ENCODE results near the gene GPNMB.

The GPNMB gene

GRCh38 chr7:23232966-23233365 lies 13.6 kb upstream of the GPNMB start:
- DNase-seq, result no peak

GRCh38 chr7:23234569-23235296 lies 11.8 kb upstream of the GPNMB start:
- DNase-seq, result no peak

- DNase-seq, result no peak
These were observed 10.8 kb upstream of the GPNMB start for GRCh38 chr7:23235813-23236221.

DNA sequence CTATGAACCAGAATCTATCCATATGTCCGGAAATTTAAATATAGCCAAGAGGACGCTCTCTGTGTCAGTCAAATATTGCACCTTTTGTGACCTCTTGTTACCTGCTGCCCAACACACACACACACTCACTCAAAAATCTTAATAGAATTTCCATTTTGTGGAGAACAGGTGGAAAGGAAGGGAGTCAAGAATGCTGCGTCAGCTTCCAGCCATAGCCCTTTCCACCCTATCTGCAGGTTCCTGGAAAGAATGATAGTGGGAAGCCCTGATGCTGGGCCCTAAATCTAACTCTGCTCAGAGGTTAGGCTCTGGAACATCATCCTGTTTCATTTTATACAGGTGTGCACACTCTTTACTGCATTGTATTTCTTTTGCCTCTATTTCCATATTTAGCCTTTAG lies 9.6 kb upstream of the GPNMB start:
- DNase-seq, result no peak

- DNase-seq, result no peak
These were observed 7.5 kb upstream of the GPNMB start for GRCh38 chr7:23238983-23239652.

- DNase-seq, result no peak
These were observed 6.9 kb upstream of the GPNMB start for GRCh38 chr7:23239698-23240097.

- no peak for DNase-seq
These were observed 4.3 kb upstream of the GPNMB start for GRCh38 chr7:23242321-23242720.

GRCh38 chr7:23242935-23243334 lies 3.6 kb upstream of the GPNMB start:
- DNase-seq, result no peak

DNA sequence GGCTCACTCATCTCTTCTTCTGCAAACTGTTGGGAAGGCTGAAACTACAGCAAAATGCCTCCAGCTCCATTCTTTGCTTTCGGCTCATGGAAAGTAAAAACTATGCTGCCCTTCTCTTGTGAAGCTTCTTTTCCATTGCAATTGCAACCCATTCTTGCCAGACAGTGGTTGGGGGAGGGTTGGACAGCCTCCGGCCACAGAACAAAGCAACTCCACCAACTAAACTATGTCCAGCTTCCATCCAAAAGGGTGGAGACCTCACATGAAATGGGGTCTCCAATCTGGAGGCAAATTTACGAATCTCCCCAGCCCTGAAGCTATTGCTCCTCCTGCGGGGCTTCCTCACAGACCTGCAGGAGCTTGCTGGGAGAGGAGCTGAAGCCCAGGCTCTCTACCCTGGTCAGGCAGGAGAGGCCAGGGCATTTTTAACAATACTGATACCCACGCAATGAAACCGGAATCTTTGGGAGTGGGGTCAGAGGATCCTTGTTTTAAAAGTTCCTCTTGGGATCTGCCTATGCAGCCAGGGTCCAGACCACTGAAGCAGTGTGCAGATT lies 549 bp downstream of the GPNMB start:
- DNase-seq, result no peak

GRCh38 chr7:23247603-23248335 lies 1.2 kb downstream of the GPNMB start:
- no peak for DNase-seq

DNA sequence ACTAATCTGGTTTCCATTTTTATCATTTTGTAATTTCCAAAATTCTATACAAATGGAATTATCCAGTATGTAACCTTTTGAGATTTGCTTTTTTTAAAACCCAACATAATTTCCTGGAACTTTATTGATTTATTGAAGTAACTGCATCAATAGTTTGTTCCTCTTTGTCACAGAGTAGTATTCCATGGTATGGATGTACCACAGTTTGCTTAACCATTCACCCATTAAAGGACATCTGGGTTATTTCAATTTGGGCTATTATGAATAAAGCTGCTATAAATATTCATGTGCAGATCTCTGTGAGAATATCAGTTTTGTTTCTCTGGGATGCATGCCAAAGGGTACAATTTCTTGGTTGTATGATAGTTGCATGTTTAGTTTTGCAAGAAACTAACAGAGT lies 2.9 kb downstream of the GPNMB start:
- DNase-seq, result no peak

DNA sequence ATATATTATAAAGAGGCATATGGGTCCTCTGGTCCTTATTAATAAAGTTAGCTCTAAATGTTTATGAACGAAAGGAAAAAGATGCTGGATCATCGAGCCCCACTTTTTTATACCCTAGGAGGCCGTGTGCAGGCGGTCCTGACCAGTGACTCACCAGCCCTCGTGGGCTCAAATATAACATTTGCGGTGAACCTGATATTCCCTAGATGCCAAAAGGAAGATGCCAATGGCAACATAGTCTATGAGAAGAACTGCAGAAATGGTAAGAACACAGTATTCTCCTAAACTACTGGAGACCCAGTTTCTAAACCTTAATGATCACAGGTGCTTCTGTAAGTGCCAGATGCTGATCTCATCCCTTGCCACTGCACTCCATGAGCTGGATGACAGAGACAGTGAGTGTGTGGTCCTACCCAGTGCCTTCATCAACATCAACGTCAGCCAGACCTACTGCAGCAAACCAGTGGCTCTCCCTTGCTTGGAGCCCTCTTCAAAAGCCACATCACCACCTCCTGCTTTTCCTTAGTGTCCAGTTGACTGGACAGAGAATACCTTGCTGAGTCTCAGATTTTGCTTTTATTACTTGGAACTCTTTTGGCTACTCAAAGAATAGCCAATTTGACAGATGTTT lies 7.6 kb downstream of the GPNMB start:
- DNase-seq, result no peak

- no peak for DNase-seq
These were observed 10.2 kb downstream of the GPNMB start for GRCh38 chr7:23256731-23257130.

DNA sequence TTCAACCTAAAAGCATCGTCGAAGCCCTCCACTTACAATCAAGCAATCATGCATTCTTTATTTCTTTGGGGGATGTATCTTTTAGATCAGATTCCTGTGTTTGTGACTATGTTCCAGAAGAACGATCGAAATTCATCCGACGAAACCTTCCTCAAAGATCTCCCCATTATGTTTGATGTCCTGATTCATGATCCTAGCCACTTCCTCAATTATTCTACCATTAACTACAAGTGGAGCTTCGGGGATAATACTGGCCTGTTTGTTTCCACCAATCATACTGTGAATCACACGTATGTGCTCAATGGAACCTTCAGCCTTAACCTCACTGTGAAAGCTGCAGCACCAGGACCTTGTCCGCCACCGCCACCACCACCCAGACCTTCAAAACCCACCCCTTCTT lies 13.8 kb downstream of the GPNMB start:
- no peak for DNase-seq

- DNase-seq, result peak; percentile 38
These were observed 15.4 kb downstream of the GPNMB start for GRCh38 chr7:23261843-23262452.

DNA sequence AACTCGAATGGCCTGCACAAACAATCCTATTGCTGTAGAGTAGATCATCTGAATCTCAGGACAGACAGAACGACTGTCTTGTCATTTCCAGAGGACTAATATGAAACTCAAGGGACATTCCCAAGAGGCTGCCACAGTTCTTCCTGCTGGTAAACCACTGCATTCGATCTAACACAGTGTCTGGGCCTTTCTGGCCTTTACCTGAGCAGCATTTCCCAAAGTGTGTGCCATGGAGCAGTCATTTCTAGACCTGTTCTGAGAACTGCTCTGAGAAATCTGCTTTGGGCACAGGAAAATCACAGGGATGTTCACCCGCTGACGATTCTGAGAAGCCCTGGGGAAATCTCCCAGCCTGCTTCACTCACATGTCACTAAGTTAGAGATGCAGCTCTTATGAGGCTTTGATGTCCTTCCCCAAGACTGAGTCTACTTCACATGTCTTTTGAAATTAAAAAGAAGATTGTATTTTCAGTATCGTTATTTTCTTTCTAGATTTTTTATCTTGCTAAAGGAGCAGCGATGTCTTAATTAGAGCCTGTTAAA lies 18.4 kb downstream of the GPNMB start:
- no peak for DNase-seq

DNA sequence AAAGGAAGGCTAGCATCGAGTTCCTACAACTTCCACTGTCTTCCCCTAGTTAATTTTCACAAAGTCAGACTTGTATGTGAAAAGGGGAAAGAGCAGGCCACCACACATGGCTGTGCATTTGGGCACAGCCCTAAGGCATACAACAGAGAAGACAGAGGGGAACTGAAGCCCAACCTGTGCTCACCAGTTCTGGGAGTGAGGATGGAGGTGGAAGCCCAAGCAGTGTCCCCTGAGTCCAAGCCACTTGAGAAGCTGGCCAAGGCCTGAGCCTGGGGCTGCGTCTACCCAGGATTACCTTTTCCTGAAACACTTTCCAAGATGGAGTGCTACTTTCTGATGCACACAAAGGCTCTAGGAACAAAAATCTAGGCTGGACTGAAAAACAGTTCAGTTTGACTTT lies 20.3 kb downstream of the GPNMB start:
- no peak for DNase-seq

GRCh38 chr7:23267357-23267756 lies 20.8 kb downstream of the GPNMB start:
- no peak for DNase-seq

- no peak for DNase-seq
These were observed 21.6 kb downstream of the GPNMB start for GRCh38 chr7:23268167-23268566.

GRCh38 chr7:23268746-23269145 lies 22.2 kb downstream of the GPNMB start:
- no peak for DNase-seq

DNA sequence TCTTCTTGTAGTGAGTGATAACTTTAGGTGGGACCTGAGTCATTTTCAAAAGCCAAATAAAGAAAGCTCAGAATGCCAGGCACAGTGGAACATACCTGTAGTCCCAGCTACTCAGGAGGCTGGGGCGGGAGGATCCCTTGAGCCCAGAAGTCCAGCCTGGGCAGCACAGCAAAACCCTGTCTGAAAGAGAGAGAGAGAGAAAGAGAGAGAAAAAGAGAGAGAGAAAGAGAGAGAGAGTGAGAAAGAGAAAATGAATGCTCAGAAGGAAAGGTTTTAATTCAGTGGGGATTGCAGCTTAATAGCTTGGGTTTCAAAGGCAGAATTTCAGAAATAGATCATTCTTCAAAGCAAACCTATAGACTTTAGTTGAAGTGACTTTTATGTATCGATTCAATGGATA lies 25.7 kb downstream of the GPNMB start:
- no peak for DNase-seq

DNA sequence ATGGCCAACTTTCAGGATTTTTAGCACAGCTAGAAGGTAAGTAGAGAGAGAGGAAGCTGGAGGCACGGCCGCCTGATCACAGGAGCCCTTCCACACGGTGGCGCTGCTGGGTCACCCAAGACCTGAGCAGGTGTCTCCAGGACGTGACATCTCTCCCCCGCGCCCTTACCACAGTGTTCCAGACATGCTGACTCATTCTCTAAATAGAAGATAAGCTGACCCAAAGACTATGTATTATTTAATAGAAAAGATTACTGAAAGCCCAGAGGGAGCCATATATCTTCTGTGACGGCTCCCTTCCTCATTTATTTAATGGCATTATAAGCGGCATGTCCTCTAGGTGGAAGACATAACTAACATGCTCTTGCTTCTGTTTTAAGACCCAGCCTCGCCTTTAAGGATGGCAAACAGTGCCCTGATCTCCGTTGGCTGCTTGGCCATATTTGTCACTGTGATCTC lies 26.6 kb downstream of the GPNMB start:
- peak; percentile 85 for DNase-seq
